K562 (cell line): Measurements from ENCODE around the gene POTEF.
"Not testable (repeated sequence)": the region's sequence is repeated elsewhere in the genome, so short reads cannot be mapped to it uniquely, and the experiment has no call there.

Experiments
- E2F6 ChIP-seq, 2 experiments: IDR thresholded peaks; 2 replicates each; pipeline ENCODE4 v1.6.1; 2011; ENCODE audit warnings: borderline replicate concordance in 1 of 2, control low read depth in 1 of 2, low read depth in 1 of 2, low read length in 1 of 2, mild to moderate bottlenecking in 1 of 2, mixed read lengths in 1 of 2, moderate library complexity in 1 of 2; ENCODE audit not compliant: insufficient read depth in 1 of 2, insufficient read length in 1 of 2, poor library complexity in 1 of 2, severe bottlenecking in 1 of 2; ENCODE audit errors: extremely low read depth in 1 of 2
- FOXK2 ChIP-seq, 2 experiments: fragments of 450-650 bp; IDR thresholded peaks in 1 of 2; conservative IDR thresholded peaks in 1 of 2; 2 replicates each; pipeline ENCODE4 v1.6.1; 2016; ENCODE audit warnings: low read depth in 2 of 2, mild to moderate bottlenecking in 1 of 2
- FOXM1 ChIP-seq, 2 experiments: fragments of 450-650 bp in 1 of 2; sonication (generic) in 1 of 2; formaldehyde crosslinking in 1 of 2; IDR thresholded peaks; 2 replicates each; pipeline versions ENCODE4 v1.6.1 to v1.9.0; 2017 to 2022; ENCODE audit warnings: low read depth in 2 of 2, mild to moderate bottlenecking in 2 of 2, missing genetic modification reagents in 1 of 2, moderate library complexity in 1 of 2
- MAFK ChIP-seq: IDR thresholded peaks from 2 replicates; pipeline ENCODE4 v1.6.1; 2011; ENCODE audit warnings: low read length, improper control_type of control experiment
- MCM5 ChIP-seq: fragments of 450-650 bp; IDR thresholded peaks from 2 replicates; pipeline ENCODE4 v1.6.1; 2016; ENCODE audit warnings: low read depth
- MTA3 ChIP-seq: fragments of 450-650 bp; formaldehyde crosslinking; IDR thresholded peaks from 2 replicates; pipeline ENCODE4 v1.6.1; 2017; ENCODE audit warnings: mild to moderate bottlenecking, borderline replicate concordance
- MXI1 ChIP-seq: IDR thresholded peaks from 2 replicates; pipeline ENCODE4 v1.6.1; 2011; ENCODE audit warnings: low read depth, mild to moderate bottlenecking, improper control_type of control experiment, low read length
- POLR2A ChIP-seq: fragments of 450-650 bp; conservative IDR thresholded peaks from 2 replicates; pipeline ENCODE4 v1.6.1; 2016
- PTRF ChIP-seq: fragments of 450-650 bp; IDR thresholded peaks from 2 replicates; pipeline ENCODE4 v1.6.1; 2016; ENCODE audit warnings: mild to moderate bottlenecking, missing genetic modification characterization, missing compliant biosample characterization
- SMAD3 ChIP-seq: fragments of 450-650 bp; formaldehyde crosslinking; conservative IDR thresholded peaks from 2 replicates; pipeline ENCODE4 v1.4.0; 2020; ENCODE audit warnings: mild to moderate bottlenecking
- SP1 ChIP-seq: sonication (generic); formaldehyde crosslinking; IDR thresholded peaks from 2 replicates; pipeline ENCODE4 v1.8.1; 2022; ENCODE audit warnings: mild to moderate bottlenecking, missing genetic modification reagents
- TRIM24 ChIP-seq, 2 experiments: fragments of 450-650 bp; IDR thresholded peaks; 2 replicates each; pipeline ENCODE4 v1.6.1; 2016
- ZNF253 ChIP-seq: fragments of 250-450 bp; sonication (Bioruptor Pico); conservative IDR thresholded peaks from 2 replicates; pipeline ENCODE4 v1.6.1; 2021; ENCODE audit warnings: mild to moderate bottlenecking
- ZNF561 ChIP-seq: fragments of 450-650 bp; formaldehyde crosslinking; conservative IDR thresholded peaks from 2 replicates; pipeline ENCODE4 v1.4.0; 2020; ENCODE audit warnings: mild to moderate bottlenecking, moderate library complexity

- not testable (repeated sequence) for TF ChIP-seq ZNF561; SMAD3 (CRISPR knock-in tag); PTRF (tag); MCM5; MXI1; POLR2A; FOXM1 (IDR thresholded peaks at IDR 0.05; ENCODE audit: low read depth); FOXM1 (CRISPR knock-in tag; IDR thresholded peaks at IDR 0.05; ENCODE audit: low read depth); TRIM24 (IDR thresholded peaks at IDR 0.05); E2F6 (IDR thresholded peaks at IDR 0.05; ENCODE audit: borderline replicate concordance in 1 of 2, extremely low read depth in 1 of 2, insufficient read depth in 1 of 2, insufficient read length in 1 of 2, low read depth in 1 of 2, low read length in 1 of 2, poor library complexity in 1 of 2, severe bottlenecking in 1 of 2); SP1; MAFK; FOXK2 (conservative IDR thresholded peaks at IDR 0.05 in 1 of 2, IDR thresholded peaks at IDR 0.05 in 1 of 2; ENCODE audit: low read depth in 2 of 2); MTA3; ZNF253 (CRISPR knock-in tag)
Measured at GRCh38 chr2:130162486-130162885, 33.5 kb upstream of the POTEF start.
